OCI-LY3 (cell line): ENCODE measurements around the gene PRR12.

Experiments
- EZH2phosphoT487 ChIP-seq: fragments of 200-600 bp; shearing (Covaris generic); IDR thresholded peaks from 2 replicates; pipeline ENCODE4 v1.6.1; 2018; ENCODE audit warnings: antibody characterized with exemption, mixed run types, low read depth
- TF ChIP-seq, protein P1 (sequence below): fragments of 200-600, 300-600 bp; sonication (generic); IDR thresholded peaks from 2 replicates; pipeline ENCODE4 v1.5.1; 2014; ENCODE audit warnings: antibody characterized with exemption, low read length, low read depth

DNA sequence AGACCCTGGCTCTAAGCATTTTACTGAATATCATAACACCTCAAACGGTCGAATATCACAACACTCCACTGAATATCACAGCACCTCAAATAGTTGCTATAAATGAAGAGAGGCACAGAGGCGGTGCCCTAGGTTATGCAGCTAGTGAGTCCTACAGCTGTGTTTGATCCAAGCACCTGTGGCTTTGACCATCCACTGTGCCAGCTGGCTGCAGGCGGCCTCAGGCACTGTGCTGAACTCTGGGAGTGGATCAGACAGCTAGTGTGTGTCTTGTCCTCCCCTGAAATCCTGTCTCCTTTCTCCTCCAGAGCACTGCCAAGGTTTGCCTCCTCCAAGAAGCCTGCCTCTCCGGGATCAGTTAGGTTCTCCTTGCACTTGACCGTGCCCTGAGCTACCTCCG, 18.0 kb upstream of the PRR12 start:
- TF ChIP-seq, protein P1, sequence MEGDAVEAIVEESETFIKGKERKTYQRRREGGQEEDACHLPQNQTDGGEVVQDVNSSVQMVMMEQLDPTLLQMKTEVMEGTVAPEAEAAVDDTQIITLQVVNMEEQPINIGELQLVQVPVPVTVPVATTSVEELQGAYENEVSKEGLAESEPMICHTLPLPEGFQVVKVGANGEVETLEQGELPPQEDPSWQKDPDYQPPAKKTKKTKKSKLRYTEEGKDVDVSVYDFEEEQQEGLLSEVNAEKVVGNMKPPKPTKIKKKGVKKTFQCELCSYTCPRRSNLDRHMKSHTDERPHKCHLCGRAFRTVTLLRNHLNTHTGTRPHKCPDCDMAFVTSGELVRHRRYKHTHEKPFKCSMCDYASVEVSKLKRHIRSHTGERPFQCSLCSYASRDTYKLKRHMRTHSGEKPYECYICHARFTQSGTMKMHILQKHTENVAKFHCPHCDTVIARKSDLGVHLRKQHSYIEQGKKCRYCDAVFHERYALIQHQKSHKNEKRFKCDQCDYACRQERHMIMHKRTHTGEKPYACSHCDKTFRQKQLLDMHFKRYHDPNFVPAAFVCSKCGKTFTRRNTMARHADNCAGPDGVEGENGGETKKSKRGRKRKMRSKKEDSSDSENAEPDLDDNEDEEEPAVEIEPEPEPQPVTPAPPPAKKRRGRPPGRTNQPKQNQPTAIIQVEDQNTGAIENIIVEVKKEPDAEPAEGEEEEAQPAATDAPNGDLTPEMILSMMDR = no peak
- no peak for TF ChIP-seq EZH2phosphoT487
